ENCODE data around the gene PFKFB2.

- TF ChIP-seq POLR2A (IDR thresholded peaks at IDR 0.05) = no peak
- no peak for TF ChIP-seq CTCF (IDR thresholded peaks at IDR 0.05)
Measured at GRCh38 chr1:207079706-207080241, 26.7 kb downstream of the PFKFB2 start.
